ENCODE results near the gene MN1.

Gene MN1

GRCh38 chr22:27833803-27834202 lies 32.2 kb upstream of the MN1 start:
- no peak for TF ChIP-seq PPARA (CRISPR knock-in tag; IDR thresholded peaks at IDR 0.05; ENCODE audit: borderline replicate concordance)
- TF ChIP-seq, protein P1, sequence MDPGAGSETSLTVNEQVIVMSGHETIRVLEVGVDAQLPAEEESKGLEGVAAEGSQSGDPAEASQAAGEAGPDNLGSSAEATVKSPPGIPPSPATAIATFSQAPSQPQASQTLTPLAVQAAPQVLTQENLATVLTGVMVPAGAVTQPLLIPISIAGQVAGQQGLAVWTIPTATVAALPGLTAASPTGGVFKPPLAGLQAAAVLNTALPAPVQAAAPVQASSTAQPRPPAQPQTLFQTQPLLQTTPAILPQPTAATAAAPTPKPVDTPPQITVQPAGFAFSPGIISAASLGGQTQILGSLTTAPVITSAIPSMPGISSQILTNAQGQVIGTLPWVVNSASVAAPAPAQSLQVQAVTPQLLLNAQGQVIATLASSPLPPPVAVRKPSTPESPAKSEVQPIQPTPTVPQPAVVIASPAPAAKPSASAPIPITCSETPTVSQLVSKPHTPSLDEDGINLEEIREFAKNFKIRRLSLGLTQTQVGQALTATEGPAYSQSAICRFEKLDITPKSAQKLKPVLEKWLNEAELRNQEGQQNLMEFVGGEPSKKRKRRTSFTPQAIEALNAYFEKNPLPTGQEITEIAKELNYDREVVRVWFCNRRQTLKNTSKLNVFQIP (CRISPR knock-in tag; IDR thresholded peaks at IDR 0.05; ENCODE audit: borderline replicate concordance, low read depth), result no peak
- TF ChIP-seq ZFP30 (CRISPR knock-in tag; IDR thresholded peaks at IDR 0.05), result no peak
- no peak for TF ChIP-seq OSR1 (CRISPR knock-in tag; IDR thresholded peaks at IDR 0.05)
- TF ChIP-seq, protein P2, sequence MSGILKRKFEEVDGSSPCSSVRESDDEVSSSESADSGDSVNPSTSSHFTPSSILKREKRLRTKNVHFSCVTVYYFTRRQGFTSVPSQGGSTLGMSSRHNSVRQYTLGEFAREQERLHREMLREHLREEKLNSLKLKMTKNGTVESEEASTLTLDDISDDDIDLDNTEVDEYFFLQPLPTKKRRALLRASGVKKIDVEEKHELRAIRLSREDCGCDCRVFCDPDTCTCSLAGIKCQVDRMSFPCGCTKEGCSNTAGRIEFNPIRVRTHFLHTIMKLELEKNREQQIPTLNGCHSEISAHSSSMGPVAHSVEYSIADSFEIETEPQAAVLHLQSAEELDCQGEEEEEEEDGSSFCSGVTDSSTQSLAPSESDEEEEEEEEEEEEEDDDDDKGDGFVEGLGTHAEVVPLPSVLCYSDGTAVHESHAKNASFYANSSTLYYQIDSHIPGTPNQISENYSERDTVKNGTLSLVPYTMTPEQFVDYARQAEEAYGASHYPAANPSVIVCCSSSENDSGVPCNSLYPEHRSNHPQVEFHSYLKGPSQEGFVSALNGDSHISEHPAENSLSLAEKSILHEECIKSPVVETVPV (CRISPR knock-in tag; IDR thresholded peaks at IDR 0.05), result no peak
- TF ChIP-seq ARNTL (CRISPR knock-in tag; IDR thresholded peaks at IDR 0.05; ENCODE audit: borderline replicate concordance, low read depth), result no peak
- no peak for TF ChIP-seq TCF4 (CRISPR knock-in tag; IDR thresholded peaks at IDR 0.05; ENCODE audit: borderline replicate concordance)
- no peak for TF ChIP-seq ZNF565 (CRISPR knock-in tag; conservative IDR thresholded peaks at IDR 0.05; ENCODE audit: low read depth)
- TF ChIP-seq ZNF70 (CRISPR knock-in tag; IDR thresholded peaks at IDR 0.05), result no peak
- TF ChIP-seq GLIS3 (CRISPR knock-in tag; IDR thresholded peaks at IDR 0.05), result no peak
- no peak for TF ChIP-seq CREB5 (CRISPR knock-in tag; IDR thresholded peaks at IDR 0.05; ENCODE audit: low read depth)
- no peak for TF ChIP-seq SNAI2 (CRISPR knock-in tag; IDR thresholded peaks at IDR 0.05)
- TF ChIP-seq TOX (CRISPR knock-in tag; IDR thresholded peaks at IDR 0.05; ENCODE audit: borderline replicate concordance), result no peak
- ATAC-seq, result no peak

- ATAC-seq, result no peak
- no peak for TF ChIP-seq ZNF70 (CRISPR knock-in tag; IDR thresholded peaks at IDR 0.05)
These were observed 31.1 kb upstream of the MN1 start for GRCh38 chr22:27832606-27833005.

DNA sequence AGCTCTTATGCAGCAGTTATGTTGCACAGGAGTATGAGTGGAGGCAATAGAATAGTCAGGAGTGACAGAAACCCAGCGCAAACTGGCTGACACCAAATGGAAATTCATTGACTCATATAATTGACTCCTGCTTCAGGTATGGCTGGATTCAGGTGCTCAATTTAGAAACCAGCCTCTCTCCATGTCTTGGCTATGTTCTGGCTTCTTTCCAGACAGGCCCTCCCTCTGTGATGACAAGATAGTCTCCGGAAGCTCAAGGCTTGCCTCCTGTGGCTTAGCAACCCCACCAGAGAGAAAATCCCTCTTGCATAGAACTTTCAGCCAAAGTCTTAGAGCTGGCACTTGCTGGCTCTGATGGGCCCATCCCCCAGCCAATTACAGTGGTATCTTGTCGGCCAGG lies 28.1 kb upstream of the MN1 start:
- ATAC-seq, result no peak
- no peak for TF ChIP-seq ZC3H10 (CRISPR knock-in tag; IDR thresholded peaks at IDR 0.05)

- no peak for ATAC-seq
- TF ChIP-seq ZNF565 (CRISPR knock-in tag; conservative IDR thresholded peaks at IDR 0.05; ENCODE audit: low read depth) (no peak), OSR1 (CRISPR knock-in tag; IDR thresholded peaks at IDR 0.05) (no peak), PPARA (CRISPR knock-in tag; IDR thresholded peaks at IDR 0.05; ENCODE audit: borderline replicate concordance) (no peak), TOX (CRISPR knock-in tag; IDR thresholded peaks at IDR 0.05; ENCODE audit: borderline replicate concordance) (no peak), TCF4 (CRISPR knock-in tag; IDR thresholded peaks at IDR 0.05; ENCODE audit: borderline replicate concordance) (no peak), CREB5 (CRISPR knock-in tag; IDR thresholded peaks at IDR 0.05; ENCODE audit: low read depth) (no peak), ZNF70 (CRISPR knock-in tag; IDR thresholded peaks at IDR 0.05) (no peak), CSDC2 (CRISPR knock-in tag; IDR thresholded peaks at IDR 0.05) (no peak), ESRRG (CRISPR knock-in tag; IDR thresholded peaks at IDR 0.05) (no peak)
- TF ChIP-seq, protein P1 (CRISPR knock-in tag; IDR thresholded peaks at IDR 0.05; ENCODE audit: borderline replicate concordance, low read depth), result no peak
These were observed 26.3 kb upstream of the MN1 start for GRCh38 chr22:27827604-27828587.

DNA sequence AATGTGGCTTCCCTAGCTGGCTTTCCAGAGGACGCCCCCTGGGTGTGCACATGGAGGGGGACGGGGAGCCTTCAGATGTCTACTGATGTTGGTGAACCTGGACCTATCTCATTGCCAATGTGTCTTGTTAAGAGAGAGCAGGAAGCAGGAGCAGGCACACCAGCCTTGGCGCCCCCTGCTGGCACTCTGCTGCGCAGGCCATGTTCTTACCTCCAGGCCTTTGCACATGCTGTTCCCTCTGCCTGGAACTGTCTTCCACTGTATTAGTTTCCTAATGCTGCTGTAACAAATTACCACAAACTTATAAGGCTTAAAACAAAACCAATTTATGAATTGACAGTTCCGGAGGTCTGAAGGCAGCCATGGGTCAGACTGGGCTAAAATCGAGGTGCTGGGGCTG lies 23.6 kb upstream of the MN1 start:
- no peak for TF ChIP-seq RARB (CRISPR knock-in tag; IDR thresholded peaks at IDR 0.05)
- TF ChIP-seq ZFP3 (CRISPR knock-in tag; IDR thresholded peaks at IDR 0.05), result no peak
- TF ChIP-seq, protein P2 (CRISPR knock-in tag; IDR thresholded peaks at IDR 0.05), result no peak
- TF ChIP-seq, protein P1 (CRISPR knock-in tag; IDR thresholded peaks at IDR 0.05; ENCODE audit: borderline replicate concordance, low read depth), result no peak
- TF ChIP-seq ZNF565 (CRISPR knock-in tag; conservative IDR thresholded peaks at IDR 0.05; ENCODE audit: low read depth), result no peak
- ATAC-seq, result no peak

Data from SK-N-SH treated with all-trans-retinoic acid at 6 μM for 48 hours (cell line).